Ovary (tissue), 9 donors: ENCODE results near the gene CCT8L2. TPM values are rescaled to one million over a fixed set of nuclear protein-coding genes. Genes with fewer than 3 reads are reported as not detected.
"Not testable (repeated sequence)": the region's sequence is repeated elsewhere in the genome, so short reads cannot be mapped to it uniquely, and the experiment has no call there.

Source experiments
- DNase-seq, 5 donors: peaks; one replicate each; pipeline ENCODE4 v3.0.0-alpha.2; 2019 to 2020
- H3K27ac ChIP-seq, 2 donors: fragments of 200-600 bp; one replicate each; pipeline versions ENCODE4 v1.5.1 to v1.8.0; 2019 to 2022
- H3K27me3 ChIP-seq: fragments of 200-600 bp; one replicate; pipeline ENCODE4 v1.8.0; 2022
- H3K36me3 ChIP-seq: fragments of 200-600 bp; sonication (generic); one replicate; pipeline ENCODE4 v1.5.1; 2019
- H3K4me1 ChIP-seq: one replicate; pipeline ENCODE4 v1.8.1; 2013; ENCODE audit warnings: mild to moderate bottlenecking, moderate library complexity; ENCODE audit not compliant: insufficient read depth
- H3K4me3 ChIP-seq: fragments of 200-600 bp; sonication (generic); one replicate; pipeline ENCODE4 v1.5.1; 2017
- H3K9me3 ChIP-seq, 2 donors: fragments of 200-600 bp in 1 of 2; sonication (generic) in 1 of 2; one replicate each; pipeline versions ENCODE4 v1.5.1 to v1.8.1; 2013 to 2019; ENCODE audit warnings: mild to moderate bottlenecking in 1 of 2, moderate library complexity in 1 of 2
- CTCF ChIP-seq, 3 donors: fragments of 450-650 bp in 2 of 3; fragments of 200-600 bp in 1 of 3; IDR thresholded peaks; one replicate each; pipeline versions ENCODE4 v1.5.1 to v1.8.0; 2016 to 2022; ENCODE audit warnings: antibody characterized with exemption in 3 of 3, mild to moderate bottlenecking in 1 of 3
- EP300 ChIP-seq: sonication (generic); formaldehyde crosslinking; IDR thresholded peaks from one replicate; pipeline ENCODE4 v1.6.1; 2017; ENCODE audit warnings: antibody characterized with exemption
- POLR2A ChIP-seq: fragments of 450-650 bp; IDR thresholded peaks from one replicate; pipeline ENCODE4 v1.6.1; 2017; ENCODE audit warnings: antibody characterized with exemption, mild to moderate bottlenecking, moderate library complexity
- WGBS, 3 donors: extraction: QIAGEN DNeasy Blood & Tissue Kit in 1 of 3; methylation state at CpG; one replicate each; pipeline versions ENCODE4 v1.1.5 to v1.1.7; 2013 to 2017; 5-methylcytosine and 5-hydroxymethylcytosine counted together
- intact Hi-C, 4 donors: fragments of 100-400 bp; cut with DNase I; formaldehyde crosslinking; loops; one replicate each; pipeline versions ENCODE4 v1.11.0 to v1.15.1; 2022 to 2023
- polyA plus RNA-seq, 2 donors: library from polyadenylated mRNA; stranded (reverse); fragments of 200-250 nt in 1 of 2; fragments of 350-450 nt in 1 of 2; fragmentation: Illumina TruSeq in 1 of 2; extraction: RNeasy Lipid Tissue Mini Kit (QIAGEN cat#74804) in 1 of 2; gene quantifications; one replicate each; pipeline ENCODE4 v1.2.3, GENCODE V29; 2013 to 2014
- total RNA-seq, 7 donors: library from RNA; depleted of rRNA in 2 of 7; stranded (reverse); fragments of >200 nt in 2 of 7; fragmentation: NEBNext Ultra II Directional in 3 of 7; extraction: Animal tissue kit (Norgen Biotek cat#: 25700) in 3 of 7; gene quantifications; one replicate each; pipeline versions ENCODE4 v1.1.0 to v1.2.4, GENCODE V29; 2016 to 2023
- donor health status: DM: no; HTN: no; CAD: no; lungs with moderate emphysema.
- donor health status: DM: no; HTN: no; CAD: no.
- donor health status: Bipolar disorder and iron deficiency.
- donor health status: DM: yes; HTN: yes; CAD: no.
- donor health status: DM: no; HTN: no; CAD: no.
- donor health status: DM: yes; HTN: yes; CAD: no.

Gene CCT8L2
- total and polyA plus RNA-seq, 9 donors = not detected

DNA sequence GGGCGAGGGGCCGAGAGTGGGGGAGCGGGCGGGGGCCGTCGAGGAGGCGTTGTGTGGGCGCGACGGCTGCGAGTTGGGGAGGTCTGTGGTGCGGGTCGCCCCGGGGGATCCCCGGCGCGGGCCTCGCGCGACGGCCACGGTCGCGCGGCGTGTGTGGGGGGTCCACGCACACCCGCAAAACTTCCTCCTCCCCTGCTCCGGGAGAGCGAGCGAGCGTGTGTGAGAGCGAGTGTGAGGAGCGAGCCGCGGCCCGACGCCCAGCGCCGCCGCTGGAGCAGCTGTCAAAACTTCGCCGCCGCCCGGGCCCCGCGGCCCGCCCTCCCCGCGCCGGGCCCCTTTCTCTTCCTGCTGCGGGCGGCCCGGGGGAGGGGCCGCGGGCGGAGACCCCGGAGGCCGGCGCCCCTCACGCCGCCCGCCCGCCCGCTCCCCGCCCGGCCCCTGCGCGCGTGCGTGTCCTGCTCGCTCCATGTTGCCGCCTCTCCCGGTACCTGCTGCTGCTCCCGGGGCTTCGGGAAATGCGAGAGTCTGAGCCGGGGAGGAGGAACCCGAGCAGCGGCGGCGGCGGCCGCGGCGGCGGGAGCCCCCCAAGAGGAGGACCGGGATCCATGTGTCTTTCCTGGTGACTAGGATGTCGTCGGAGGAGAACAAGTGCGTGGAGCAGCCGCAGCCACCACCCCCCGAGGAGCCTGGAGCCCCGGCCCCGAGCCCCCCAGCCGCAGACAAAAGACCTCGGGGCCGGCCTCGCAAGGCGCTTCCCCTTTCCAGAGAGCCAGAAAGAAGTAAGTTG, 9.0 kb upstream of the CCT8L2 start:
- H3K9me3 ChIP-seq = peaks cover 0 to 3% of the 10 kb centered on the region in 2 donors
- DNase-seq = peak; percentile 22 to 43 (median 28)
- TF ChIP-seq CTCF (IDR thresholded peaks at IDR 0.05) = no peak
- TF ChIP-seq EP300 = no peak
- peak overlapping the region; percentile 33 for H3K4me3 ChIP-seq
- 1% methylated on average over 21 to 98 of the region's 100 CpGs for WGBS, 3 donors
- intact Hi-C loops = no loop called here
- peak overlapping the region; percentile 14 to 38 for H3K27ac ChIP-seq
- no peaks in the 10 kb centered on the region for H3K36me3 ChIP-seq
- H3K4me1 ChIP-seq = no peaks in the 10 kb centered on the region
- no peaks in the 10 kb centered on the region for H3K27me3 ChIP-seq

GRCh38 chr22:16600644-16601436, 8.2 kb upstream of the CCT8L2 start:
- H3K9me3 ChIP-seq, intact Hi-C loops, H3K4me1 ChIP-seq, H3K27me3 ChIP-seq, H3K36me3 ChIP-seq: not testable (repeated sequence)
- 3 to 10% (median 5%) methylated on average over 26 to 71 of the region's 71 CpGs for WGBS, 3 donors
- peak overlapping the region in 1 of 2 donors; percentile 38 for H3K27ac ChIP-seq
- H3K4me3 ChIP-seq = peak overlapping the region; percentile 23
- DNase-seq = peak; percentile 62 to 80 (median 73)

- H3K4me1 ChIP-seq, H3K27ac ChIP-seq, DNase-seq, H3K36me3 ChIP-seq, H3K27me3 ChIP-seq, H3K9me3 ChIP-seq, H3K4me3 ChIP-seq, intact Hi-C loops: not testable (repeated sequence)
- 33 to 41% (median 40%) methylated on average over 4 of the region's 4 CpGs for WGBS, 3 donors
Observed at GRCh38 chr22:16599648-16600047, 7.0 kb upstream of the CCT8L2 start.

- not testable (repeated sequence) for DNase-seq
Observed at GRCh38 chr22:16595251-16595650, 2.6 kb upstream of the CCT8L2 start.

GRCh38 chr22:16594026-16594425, 1.4 kb upstream of the CCT8L2 start:
- no peak for DNase-seq
- TF ChIP-seq EP300 (no peak), CTCF (IDR thresholded peaks at IDR 0.05) (no peak), POLR2A (no peak)
- intact Hi-C loops = no loop called here
- Histone ChIP-seq H3K9me3 (no peaks in the 10 kb centered on the region), H3K27me3 (no peaks in the 10 kb centered on the region), H3K4me1 (no peaks in the 10 kb centered on the region), H3K4me3 (no peak overlapping the region), H3K27ac (no peak overlapping the region), H3K36me3 (no peaks in the 10 kb centered on the region)
- 66 to 83% (median 68%) methylated on average over 4 of the region's 4 CpGs for WGBS, 3 donors

More at GRCh38 chr22:16595251-16595650, 2.6 kb upstream of the CCT8L2 start:
- H3K36me3 ChIP-seq, intact Hi-C loops, H3K4me1 ChIP-seq, H3K4me3 ChIP-seq, H3K9me3 ChIP-seq, H3K27ac ChIP-seq, H3K27me3 ChIP-seq: not testable (repeated sequence)
- WGBS, 3 donors = 84 to 90% (median 88%) methylated on average over 8 of the region's 8 CpGs

DNA sequence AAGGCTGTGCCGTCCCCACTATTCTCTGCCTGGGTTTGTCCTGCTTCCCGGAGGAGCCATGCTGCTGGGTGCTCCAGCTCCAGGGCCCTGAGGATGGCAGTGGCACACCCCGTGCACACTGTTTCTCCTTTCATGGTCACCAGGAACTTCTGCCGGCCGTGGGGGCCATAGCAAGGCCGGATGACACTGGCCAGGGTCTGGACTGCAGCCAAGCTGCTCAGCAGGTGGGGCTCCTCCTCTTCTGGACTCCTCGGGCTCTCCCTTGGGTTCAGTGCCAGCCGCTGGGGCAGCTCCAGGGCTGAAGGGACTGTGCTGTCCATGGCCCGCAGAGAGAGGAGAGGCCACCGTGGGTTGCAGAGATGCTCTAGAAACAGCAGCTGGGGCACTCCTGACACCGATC, 379 bp downstream of the CCT8L2 start:
- 71 to 85% (median 81%) methylated on average over 11 of the region's 11 CpGs for WGBS, 3 donors
- H3K27ac ChIP-seq, DNase-seq, H3K4me1 ChIP-seq, H3K27me3 ChIP-seq, H3K36me3 ChIP-seq, intact Hi-C loops, H3K4me3 ChIP-seq, H3K9me3 ChIP-seq: not testable (repeated sequence)

GRCh38 chr22:16591136-16591535, 1.5 kb downstream of the CCT8L2 start:
- H3K9me3 ChIP-seq, DNase-seq, H3K27ac ChIP-seq, H3K36me3 ChIP-seq, H3K27me3 ChIP-seq, H3K4me3 ChIP-seq, H3K4me1 ChIP-seq, intact Hi-C loops: not testable (repeated sequence)
- WGBS, 3 donors = 73 to 82% (median 76%) methylated on average over 4 of the region's 4 CpGs
